NCI-H82 (cell line): ENCODE data around the gene SOX15.

Source experiments
- DNase-seq: peaks from one replicate; lab custom pipeline; 2025; lab: John Stamatoyannopoulos, UW

SOX15 gene

DNA sequence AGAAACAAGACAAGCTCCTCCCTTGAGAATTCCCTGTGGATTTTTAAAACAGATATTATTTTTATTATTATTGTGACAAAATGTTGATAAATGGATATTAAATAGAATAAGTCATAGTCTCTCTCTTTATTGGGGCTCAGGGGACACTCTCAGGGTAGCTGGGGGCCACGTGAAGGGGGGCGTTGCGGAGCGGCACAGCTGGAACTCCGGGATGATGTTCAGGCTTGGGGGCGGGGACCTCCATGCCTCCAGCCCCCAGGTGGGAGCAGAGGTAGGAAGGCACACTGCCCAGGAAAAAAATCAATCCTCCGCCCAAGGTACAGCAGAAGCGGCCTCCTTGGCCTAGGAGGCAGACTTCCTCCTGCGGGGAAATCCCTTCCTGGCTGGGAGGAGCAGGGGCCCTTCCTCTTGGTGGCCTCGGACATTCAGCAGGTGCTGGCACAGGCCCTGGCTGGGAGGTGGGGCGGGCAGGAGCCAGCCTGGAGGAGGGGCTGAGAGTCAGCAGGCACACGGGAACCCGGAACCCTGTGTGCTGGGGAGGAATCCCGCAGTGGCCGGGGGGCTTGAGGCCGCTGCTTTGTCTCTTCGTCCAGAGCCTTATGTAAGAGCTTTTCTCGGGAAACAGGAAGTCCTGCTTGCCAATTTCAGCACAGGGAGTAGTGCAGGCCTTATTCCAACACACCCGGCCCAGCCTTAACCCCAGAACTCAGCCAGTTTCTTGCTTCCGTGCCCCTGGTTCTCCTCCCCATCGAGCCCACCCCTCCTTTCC, 31.9 kb downstream of the SOX15 start:
- DNase-seq: no peak

DNA sequence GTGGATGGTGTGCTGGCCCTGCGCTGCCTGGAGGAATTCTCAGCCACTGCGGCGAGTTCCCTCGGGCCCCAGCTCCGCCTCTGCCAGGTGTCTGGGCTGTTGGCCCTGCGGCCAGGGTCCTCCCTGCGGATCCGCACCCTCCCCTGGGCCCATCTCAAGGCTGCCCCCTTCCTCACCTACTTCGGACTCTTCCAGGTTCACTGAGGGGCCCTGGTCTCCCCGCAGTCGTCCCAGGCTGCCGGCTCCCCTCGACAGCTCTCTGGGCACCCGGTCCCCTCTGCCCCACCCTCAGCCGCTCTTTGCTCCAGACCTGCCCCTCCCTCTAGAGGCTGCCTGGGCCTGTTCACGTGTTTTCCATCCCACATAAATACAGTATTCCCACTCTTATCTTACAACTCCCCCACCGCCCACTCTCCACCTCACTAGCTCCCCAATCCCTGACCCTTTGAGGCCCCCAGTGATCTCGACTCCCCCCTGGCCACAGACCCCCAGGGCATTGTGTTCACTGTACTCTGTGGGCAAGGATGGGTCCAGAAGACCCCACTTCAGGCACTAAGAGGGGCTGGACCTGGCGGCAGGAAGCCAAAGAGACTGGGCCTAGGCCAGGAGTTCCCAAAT, 32.6 kb downstream of the SOX15 start:
- DNase-seq: no peak

DNA sequence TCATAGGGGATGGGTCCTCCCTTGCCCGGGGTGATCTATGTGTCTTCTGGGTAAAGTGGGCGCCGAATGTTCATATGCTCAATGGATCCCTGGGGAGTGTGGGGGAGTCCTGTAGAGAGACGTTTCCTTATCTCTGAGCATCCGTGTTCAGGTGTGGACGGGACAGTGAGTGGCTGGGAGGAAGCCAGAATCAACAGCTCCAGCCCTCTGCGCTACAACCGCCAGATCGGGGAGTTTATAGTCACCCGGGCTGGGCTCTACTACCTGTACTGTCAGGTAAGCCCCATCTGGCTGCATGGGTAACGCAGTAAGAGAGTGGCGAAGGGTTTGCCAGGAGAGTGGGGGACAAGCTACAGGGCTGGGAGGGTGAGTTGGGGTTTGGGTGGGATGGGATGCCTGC, 33.3 kb downstream of the SOX15 start:
- no peak for DNase-seq

- DNase-seq: peak; percentile 54
Observed at GRCh38 chr17:7555320-7555948, 34.5 kb downstream of the SOX15 start.

- no peak for DNase-seq
Observed at GRCh38 chr17:7553356-7553755, 36.5 kb downstream of the SOX15 start.

- DNase-seq: no peak
Observed at GRCh38 chr17:7552621-7553051, 37.3 kb downstream of the SOX15 start.

DNA sequence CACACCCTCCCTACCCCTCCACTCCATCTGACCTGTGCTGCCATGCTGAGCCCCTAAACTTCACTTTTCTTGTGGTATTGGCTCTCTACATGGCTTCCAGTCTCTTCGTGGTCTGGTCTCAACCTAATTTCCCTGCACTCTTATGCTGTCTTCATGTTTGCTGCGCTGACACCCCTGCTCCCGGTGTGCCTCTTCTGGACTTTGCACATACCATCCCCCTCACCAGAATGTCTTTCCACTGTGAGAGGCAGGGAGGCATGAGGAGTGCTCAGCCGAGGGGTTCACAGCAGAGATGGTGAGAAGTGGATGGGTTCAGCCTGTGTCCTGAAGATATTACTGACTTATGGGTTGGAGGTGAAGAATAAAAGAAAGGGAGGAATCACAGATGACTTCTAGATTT, 38.5 kb downstream of the SOX15 start:
- no peak for DNase-seq

DNA sequence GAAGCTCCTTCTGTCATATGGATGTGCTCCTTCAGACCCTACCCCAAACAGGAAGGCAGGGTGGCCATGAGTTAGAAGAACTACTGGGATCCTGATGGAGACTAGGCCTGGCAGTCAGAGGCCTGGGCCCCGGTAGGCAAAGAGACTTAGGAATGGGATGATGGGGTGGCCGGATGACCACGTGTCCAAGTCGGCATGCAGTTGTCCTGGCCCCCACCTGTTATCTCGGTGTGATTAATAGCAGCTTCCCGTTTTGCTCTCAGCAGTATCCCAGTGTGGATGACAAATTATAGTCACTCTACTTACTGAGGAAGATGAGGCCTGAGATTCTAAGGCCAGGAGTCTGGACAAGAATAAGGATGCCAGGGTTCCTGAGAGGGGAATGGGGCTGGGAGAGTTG, 39.5 kb downstream of the SOX15 start:
- no peak for DNase-seq

- DNase-seq: no peak
Observed at GRCh38 chr17:7549401-7550055, 40.4 kb downstream of the SOX15 start.

DNA sequence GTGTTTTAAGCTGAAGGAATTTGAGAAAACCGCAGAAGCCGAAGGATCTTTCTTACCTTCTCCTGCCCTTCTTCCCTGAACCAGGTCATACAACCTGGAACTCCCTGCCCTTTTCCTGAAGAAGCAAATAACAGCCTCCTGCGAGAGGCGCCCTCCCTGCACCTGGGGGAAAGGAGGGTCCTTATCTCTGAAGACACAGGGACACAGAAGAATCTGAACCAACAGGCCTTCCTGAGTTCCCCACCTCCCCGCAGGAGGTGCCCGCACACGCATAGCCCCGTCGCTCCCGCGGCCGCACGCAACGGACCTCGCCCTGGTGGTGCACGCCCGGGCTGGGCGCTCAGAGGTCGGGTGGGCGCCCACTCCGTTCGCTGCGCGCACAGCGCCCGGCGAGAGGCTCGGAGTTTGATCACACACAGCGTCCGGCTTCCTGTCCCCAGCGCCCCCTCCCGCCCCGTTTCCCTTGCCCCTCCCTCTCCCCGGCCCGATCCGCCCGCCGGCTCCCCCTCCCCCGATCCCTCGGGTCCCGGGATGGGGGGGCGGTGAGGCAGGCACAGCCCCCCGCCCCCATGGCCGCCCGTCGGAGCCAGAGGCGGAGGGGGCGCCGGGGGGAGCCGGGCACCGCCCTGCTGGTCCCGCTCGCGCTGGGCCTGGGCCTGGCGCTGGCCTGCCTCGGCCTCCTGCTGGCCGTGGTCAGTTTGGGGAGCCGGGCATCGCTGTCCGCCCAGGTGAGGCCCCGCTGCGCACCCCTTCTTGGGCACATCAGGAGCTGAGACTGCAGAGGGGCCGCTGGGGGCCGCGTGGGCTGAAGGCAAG, 41.1 kb downstream of the SOX15 start, which contains the start of gene TNFSF12:
Gene TNFSF12 (plus strand): TSS at position 474 of the 816 bp plus-strand sequence. CDS start 96 bp downstream, at position 570.
- peak; percentile 27 for DNase-seq

- no peak for DNase-seq
Observed at GRCh38 chr17:7544911-7545310, 45.0 kb downstream of the SOX15 start.

GRCh38 chr17:7541074-7541621, 48.7 kb downstream of the SOX15 start:
- no peak for DNase-seq

DNA sequence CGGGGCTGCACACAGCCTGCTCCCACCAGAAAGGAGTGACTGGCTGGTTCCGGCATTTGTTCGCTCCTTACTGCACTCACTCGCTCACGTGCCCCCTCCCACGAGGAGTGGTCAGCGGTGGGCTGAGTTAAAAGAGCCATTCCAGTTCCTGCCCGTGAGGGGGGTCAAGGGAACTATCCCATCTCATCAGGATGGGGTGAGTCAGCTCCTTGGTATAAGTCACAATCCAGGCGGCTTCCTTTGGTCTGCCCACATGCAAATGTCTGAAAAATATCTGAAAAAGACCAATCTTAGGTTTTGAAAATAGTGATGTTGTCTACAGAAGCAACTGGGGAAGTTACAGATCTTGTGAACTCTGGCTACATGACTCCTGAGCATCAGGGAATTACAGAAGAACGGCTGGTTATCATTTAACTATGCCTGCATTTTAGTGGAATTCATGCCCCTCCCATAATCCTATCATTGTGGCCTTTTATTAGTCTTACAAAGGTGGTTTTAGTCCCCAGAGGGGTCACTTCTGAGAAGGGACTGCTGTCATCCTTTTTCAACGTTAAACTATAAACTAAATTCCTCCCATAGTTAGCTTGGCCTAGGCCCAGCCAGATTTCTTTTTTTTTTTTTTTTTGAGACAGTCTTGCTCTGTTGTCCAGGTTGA, 50.9 kb downstream of the SOX15 start:
- no peak for DNase-seq
